Measurements from ENCODE around the gene ASF1B. TPM values are rescaled to one million over a fixed set of nuclear protein-coding genes. Genes with fewer than 3 reads are reported as not detected.

Gene ASF1B
- total RNA-seq, 4 donors from 2014 or later, result 3.2 to 25.6 (median 14.2) TPM

GRCh38 chr19:14156122-14156521, 19.7 kb upstream of the ASF1B start:
- Histone ChIP-seq H3K27ac (no peak overlapping the region), H3K27me3 (no peaks in the 10 kb centered on the region), H3K36me3 (peaks cover 15 to 81% (median 25%) of the 10 kb centered on the region in 3 donors), H3K4me1 (no peaks in the 10 kb centered on the region), H3K9me3 (no peaks in the 10 kb centered on the region), H3K4me3 (no peak overlapping the region)
- WGBS, 2 donors, result 87 to 100% methylated on average over 2 to 6 of the region's 12 CpGs
- DNase-seq, result no peak
- TF ChIP-seq CTCF (IDR thresholded peaks at IDR 0.05) (no peak), POLR2A (IDR thresholded peaks at IDR 0.05) (no peak)
- intact Hi-C loops (cut with DNase I), result no loop called here

GRCh38 chr19:14155371-14155770, 19.0 kb upstream of the ASF1B start:
- DNase-seq, result no peak
- Histone ChIP-seq H3K9me3 (no peaks in the 10 kb centered on the region), H3K4me1 (peaks cover 1 to 6% (median 5%) of the 10 kb centered on the region in 3 donors), H3K27me3 (no peaks in the 10 kb centered on the region), H3K4me3 (no peak overlapping the region), H3K36me3 (peaks cover 15 to 85% (median 25%) of the 10 kb centered on the region in 3 donors), H3K27ac (no peak overlapping the region)
- intact Hi-C loops (cut with DNase I), result no loop called here
- TF ChIP-seq CTCF (IDR thresholded peaks at IDR 0.05), result no peak
- TF ChIP-seq POLR2A (IDR thresholded peaks at IDR 0.05), result no peak
- 91% methylated on average over 7 to 9 of the region's 17 CpGs for WGBS, 2 donors

GRCh38 chr19:14152713-14153112, 16.3 kb upstream of the ASF1B start:
- 89 to 92% methylated on average over 7 to 12 of the region's 12 CpGs for WGBS, 2 donors

GRCh38 chr19:14150770-14151661, 14.6 kb upstream of the ASF1B start:
- Histone ChIP-seq H3K4me3 (no peak overlapping the region), H3K36me3 (peaks cover 0 to 46% (median 4%) of the 10 kb centered on the region in 3 donors), H3K4me1 (peaks cover 25 to 34% (median 29%) of the 10 kb centered on the region in 3 donors), H3K9me3 (no peaks in the 10 kb centered on the region), H3K27ac (peak overlapping the region in 3 of 4 donors; percentile 78 to 89 (median 85)), H3K27me3 (no peaks in the 10 kb centered on the region)
- WGBS, 2 donors, result 50 to 85% methylated on average over 3 to 4 of the region's 47 CpGs
- intact Hi-C loops (cut with DNase I), result no loop called here
- TF ChIP-seq CTCF (IDR thresholded peaks at IDR 0.05), result no peak
- no peak for TF ChIP-seq POLR2A (IDR thresholded peaks at IDR 0.05)
- DNase-seq, result no peak

More at GRCh38 chr19:14152713-14153112, 16.3 kb upstream of the ASF1B start:
- Histone ChIP-seq H3K9me3 (no peaks in the 10 kb centered on the region), H3K36me3 (peaks cover 10 to 63% (median 15%) of the 10 kb centered on the region in 3 donors), H3K4me1 (peaks cover 25 to 33% (median 28%) of the 10 kb centered on the region in 3 donors), H3K4me3 (no peak overlapping the region), H3K27me3 (no peaks in the 10 kb centered on the region), H3K27ac (no peak overlapping the region)
- TF ChIP-seq CTCF (IDR thresholded peaks at IDR 0.05) (no peak), POLR2A (IDR thresholded peaks at IDR 0.05) (no peak)
- DNase-seq, result no peak
- intact Hi-C loops (cut with DNase I), result no loop called here
